GM23338 (cell line): Measurements from ENCODE around the gene AGAP1. TPM values are rescaled to one million over a fixed set of nuclear protein-coding genes. Genes with fewer than 3 reads are reported as not detected.

Experiments
- ATAC-seq: fragments of 200-7000 bp; cut with Tn5 transposase; 3 replicates; pipeline ENCODE4 v1.9.1; 2020
- DNase-seq: peaks from one replicate; pipeline ENCODE4 v3.0.0-alpha.2; 2015; ENCODE audit warnings: low spot score
- H2AFZ ChIP-seq: fragments of 200-600 bp; sonication (generic); 2 replicates; pipeline ENCODE4 v1.8.0; 2016; ENCODE audit warnings: antibody characterized with exemption, mild to moderate bottlenecking, moderate library complexity
- H3F3A ChIP-seq: fragments of 200-600 bp; sonication (generic); replicated peaks from 2 replicates; pipeline ENCODE4 v1.8.0; 2017; ENCODE audit warnings: antibody characterized with exemption, mixed run types, low read depth
- H3K27ac ChIP-seq: fragments of 200-600 bp; sonication (generic); 2 replicates; pipeline ENCODE4 v1.6.1; 2016; ENCODE audit warnings: low read depth
- H3K27me3 ChIP-seq: fragments of 200-600 bp; sonication (generic); 2 replicates; pipeline ENCODE4 v1.8.0; 2016; ENCODE audit warnings: mild to moderate bottlenecking, mixed run types, moderate library complexity; ENCODE audit not compliant: insufficient read depth
- H3K36me3 ChIP-seq: fragments of 200-600 bp; sonication (generic); 2 replicates; pipeline ENCODE4 v1.8.0; 2016; ENCODE audit warnings: mild to moderate bottlenecking; ENCODE audit not compliant: insufficient read depth
- H3K4me1 ChIP-seq: fragments of 200-600 bp; sonication (generic); 2 replicates; pipeline ENCODE4 v1.8.0; 2016; ENCODE audit warnings: mild to moderate bottlenecking, moderate library complexity; ENCODE audit not compliant: insufficient read depth
- H3K4me2 ChIP-seq: fragments of 200-600 bp; sonication (generic); 2 replicates; pipeline ENCODE4 v1.7.1; 2017; ENCODE audit warnings: mixed run types
- H3K4me3 ChIP-seq: fragments of 200-600 bp; sonication (generic); 2 replicates; pipeline ENCODE4 v1.6.1; 2016; ENCODE audit warnings: mixed run types
- H3K79me2 ChIP-seq: fragments of 200-600 bp; sonication (generic); replicated peaks from 2 replicates; pipeline ENCODE4 v1.8.0; 2017; ENCODE audit warnings: mild to moderate bottlenecking; ENCODE audit not compliant: insufficient read depth
- H3K9me2 ChIP-seq: fragments of 200-600 bp; sonication (generic); 2 replicates; pipeline ENCODE4 v1.8.0; 2017; ENCODE audit not compliant: insufficient read depth
- H4K20me1 ChIP-seq: fragments of 200-600 bp; sonication (generic); replicated peaks from 2 replicates; pipeline ENCODE4 v1.8.0; 2017; ENCODE audit warnings: mild to moderate bottlenecking; ENCODE audit not compliant: insufficient read depth
- H3K27ac Mint-ChIP-seq: 2 replicates; pipeline ENCODE4 v1.8.0; 2020; ENCODE audit warnings: inconsistent platforms, mild to moderate bottlenecking, moderate library complexity, mixed read lengths
- H3K27me3 Mint-ChIP-seq: 3 replicates; pipeline ENCODE4 v1.8.0; 2022; ENCODE audit warnings: low read depth, mild to moderate bottlenecking, moderate library complexity, mixed read lengths, inconsistent platforms; ENCODE audit not compliant: insufficient read depth, poor library complexity
- H3K36me3 Mint-ChIP-seq: 3 replicates; pipeline ENCODE4 v1.8.0; 2021; ENCODE audit warnings: low read depth, mild to moderate bottlenecking, inconsistent platforms, moderate library complexity, mixed read lengths
- H3K4me1 Mint-ChIP-seq: 3 replicates; pipeline ENCODE4 v1.8.0; 2020; ENCODE audit warnings: mild to moderate bottlenecking, inconsistent platforms, mixed read lengths
- H3K4me3 Mint-ChIP-seq: 3 replicates; pipeline ENCODE4 v1.8.0; 2021; ENCODE audit warnings: moderate library complexity, mild to moderate bottlenecking, inconsistent platforms, mixed read lengths
- H3K9me3 Mint-ChIP-seq: 3 replicates; pipeline ENCODE4 v1.8.0; 2020; ENCODE audit warnings: moderate library complexity, mild to moderate bottlenecking, inconsistent platforms, mixed read lengths
- ETS1 ChIP-seq: IDR thresholded peaks from 2 replicates; pipeline ENCODE4 v1.6.1; 2016; ENCODE audit warnings: antibody characterized with exemption
- EZH2phosphoT487 ChIP-seq: fragments of 200-600 bp; sonication (generic); IDR thresholded peaks from one replicate; pipeline ENCODE4 v1.8.1; 2018; ENCODE audit warnings: antibody characterized with exemption; ENCODE audit not compliant: unreplicated experiment
- JUNB ChIP-seq: IDR thresholded peaks from one replicate; pipeline ENCODE4 v1.6.1; 2016; ENCODE audit warnings: antibody characterized with exemption; ENCODE audit not compliant: unreplicated experiment
- POLR2AphosphoS5 ChIP-seq: IDR thresholded peaks from 2 replicates; pipeline ENCODE4 v1.6.1; 2016; ENCODE audit warnings: antibody characterized with exemption, low read depth
- ZNF114 ChIP-seq: fragments of 250-450 bp; sonication (Bioruptor Pico); IDR thresholded peaks from 2 replicates; pipeline ENCODE4 v1.5.0; 2020; ENCODE audit warnings: mild to moderate bottlenecking, moderate library complexity
- polyA plus RNA-seq: library from polyadenylated mRNA; unstranded; fragments of >200 nt; fragmentation: Nextera tagmentation; extraction: Ambion mirVana; gene quantifications from 2 replicates; pipeline ENCODE4 v1.2.1, GENCODE V29; 2016
- total RNA-seq: library from RNA; depleted of rRNA; stranded (reverse); fragments of >200 nt; shearing (Covaris generic); gene quantifications from 2 replicates; pipeline ENCODE4 v1.2.3, GENCODE V29; 2014
- TF ChIP-seq, protein P1 (sequence below): fragments of 250-450 bp; sonication (Bioruptor Pico); IDR thresholded peaks from 2 replicates; pipeline ENCODE4 v1.5.0; 2020; ENCODE audit warnings: mild to moderate bottlenecking, moderate library complexity

AGAP1 gene
- total and polyA plus RNA-seq, 2 experiments from 2014 or later: 13.3 to 27.9 TPM

DNA sequence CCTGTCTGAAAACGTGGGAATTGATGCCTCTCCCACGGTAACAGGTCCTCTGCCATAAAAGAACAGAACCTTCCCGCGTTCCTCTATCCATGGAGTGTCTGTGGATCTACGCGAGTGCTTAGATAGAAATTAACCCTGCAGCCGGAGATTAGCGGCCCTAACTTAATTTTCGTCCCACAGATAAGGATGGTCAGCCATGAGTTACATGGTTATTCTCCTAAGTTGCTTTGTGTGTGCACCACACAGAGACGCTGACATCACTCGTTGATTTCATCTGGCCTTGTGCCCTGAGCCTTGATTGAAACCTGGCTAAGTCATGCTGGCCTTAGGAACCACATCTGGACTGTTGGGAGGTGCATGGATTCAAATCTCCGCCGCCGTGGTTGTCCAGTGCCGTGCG, 542.2 kb downstream of the AGAP1 start (continued):
- TF ChIP-seq, protein P1, sequence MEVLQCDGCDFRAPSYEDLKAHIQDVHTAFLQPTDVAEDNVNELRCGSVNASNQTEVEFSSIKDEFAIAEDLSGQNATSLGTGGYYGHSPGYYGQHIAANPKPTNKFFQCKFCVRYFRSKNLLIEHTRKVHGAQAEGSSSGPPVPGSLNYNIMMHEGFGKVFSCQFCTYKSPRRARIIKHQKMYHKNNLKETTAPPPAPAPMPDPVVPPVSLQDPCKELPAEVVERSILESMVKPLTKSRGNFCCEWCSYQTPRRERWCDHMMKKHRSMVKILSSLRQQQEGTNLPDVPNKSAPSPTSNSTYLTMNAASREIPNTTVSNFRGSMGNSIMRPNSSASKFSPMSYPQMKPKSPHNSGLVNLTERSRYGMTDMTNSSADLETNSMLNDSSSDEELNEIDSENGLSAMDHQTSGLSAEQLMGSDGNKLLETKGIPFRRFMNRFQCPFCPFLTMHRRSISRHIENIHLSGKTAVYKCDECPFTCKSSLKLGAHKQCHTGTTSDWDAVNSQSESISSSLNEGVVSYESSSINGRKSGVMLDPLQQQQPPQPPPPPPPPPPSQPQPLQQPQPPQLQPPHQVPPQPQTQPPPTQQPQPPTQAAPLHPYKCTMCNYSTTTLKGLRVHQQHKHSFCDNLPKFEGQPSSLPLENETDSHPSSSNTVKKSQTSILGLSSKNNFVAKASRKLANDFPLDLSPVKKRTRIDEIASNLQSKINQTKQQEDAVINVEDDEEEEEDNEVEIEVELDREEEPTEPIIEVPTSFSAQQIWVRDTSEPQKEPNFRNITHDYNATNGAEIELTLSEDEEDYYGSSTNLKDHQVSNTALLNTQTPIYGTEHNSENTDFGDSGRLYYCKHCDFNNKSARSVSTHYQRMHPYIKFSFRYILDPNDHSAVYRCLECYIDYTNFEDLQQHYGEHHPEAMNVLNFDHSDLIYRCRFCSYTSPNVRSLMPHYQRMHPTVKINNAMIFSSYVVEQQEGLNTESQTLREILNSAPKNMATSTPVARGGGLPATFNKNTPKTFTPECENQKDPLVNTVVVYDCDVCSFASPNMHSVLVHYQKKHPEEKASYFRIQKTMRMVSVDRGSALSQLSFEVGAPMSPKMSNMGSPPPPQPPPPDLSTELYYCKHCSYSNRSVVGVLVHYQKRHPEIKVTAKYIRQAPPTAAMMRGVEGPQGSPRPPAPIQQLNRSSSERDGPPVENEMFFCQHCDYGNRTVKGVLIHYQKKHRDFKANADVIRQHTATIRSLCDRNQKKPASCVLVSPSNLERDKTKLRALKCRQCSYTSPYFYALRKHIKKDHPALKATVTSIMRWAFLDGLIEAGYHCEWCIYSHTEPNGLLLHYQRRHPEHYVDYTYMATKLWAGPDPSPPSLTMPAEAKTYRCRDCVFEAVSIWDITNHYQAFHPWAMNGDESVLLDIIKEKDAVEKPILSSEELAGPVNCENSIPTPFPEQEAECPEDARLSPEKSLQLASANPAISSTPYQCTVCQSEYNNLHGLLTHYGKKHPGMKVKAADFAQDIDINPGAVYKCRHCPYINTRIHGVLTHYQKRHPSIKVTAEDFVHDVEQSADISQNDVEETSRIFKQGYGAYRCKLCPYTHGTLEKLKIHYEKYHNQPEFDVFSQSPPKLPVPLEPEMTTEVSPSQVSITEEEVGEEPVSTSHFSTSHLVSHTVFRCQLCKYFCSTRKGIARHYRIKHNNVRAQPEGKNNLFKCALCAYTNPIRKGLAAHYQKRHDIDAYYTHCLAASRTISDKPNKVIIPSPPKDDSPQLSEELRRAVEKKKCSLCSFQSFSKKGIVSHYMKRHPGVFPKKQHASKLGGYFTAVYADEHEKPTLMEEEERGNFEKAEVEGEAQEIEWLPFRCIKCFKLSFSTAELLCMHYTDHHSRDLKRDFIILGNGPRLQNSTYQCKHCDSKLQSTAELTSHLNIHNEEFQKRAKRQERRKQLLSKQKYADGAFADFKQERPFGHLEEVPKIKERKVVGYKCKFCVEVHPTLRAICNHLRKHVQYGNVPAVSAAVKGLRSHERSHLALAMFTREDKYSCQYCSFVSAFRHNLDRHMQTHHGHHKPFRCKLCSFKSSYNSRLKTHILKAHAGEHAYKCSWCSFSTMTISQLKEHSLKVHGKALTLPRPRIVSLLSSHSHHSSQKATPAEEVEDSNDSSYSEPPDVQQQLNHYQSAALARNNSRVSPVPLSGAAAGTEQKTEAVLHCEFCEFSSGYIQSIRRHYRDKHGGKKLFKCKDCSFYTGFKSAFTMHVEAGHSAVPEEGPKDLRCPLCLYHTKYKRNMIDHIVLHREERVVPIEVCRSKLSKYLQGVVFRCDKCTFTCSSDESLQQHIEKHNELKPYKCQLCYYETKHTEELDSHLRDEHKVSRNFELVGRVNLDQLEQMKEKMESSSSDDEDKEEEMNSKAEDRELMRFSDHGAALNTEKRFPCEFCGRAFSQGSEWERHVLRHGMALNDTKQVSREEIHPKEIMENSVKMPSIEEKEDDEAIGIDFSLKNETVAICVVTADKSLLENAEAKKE (CRISPR knock-in tag): no peak
- TF ChIP-seq ZNF114 (CRISPR knock-in tag) (no peak), JUNB (no peak), EZH2phosphoT487 (no peak), ETS1 (no peak)

DNA sequence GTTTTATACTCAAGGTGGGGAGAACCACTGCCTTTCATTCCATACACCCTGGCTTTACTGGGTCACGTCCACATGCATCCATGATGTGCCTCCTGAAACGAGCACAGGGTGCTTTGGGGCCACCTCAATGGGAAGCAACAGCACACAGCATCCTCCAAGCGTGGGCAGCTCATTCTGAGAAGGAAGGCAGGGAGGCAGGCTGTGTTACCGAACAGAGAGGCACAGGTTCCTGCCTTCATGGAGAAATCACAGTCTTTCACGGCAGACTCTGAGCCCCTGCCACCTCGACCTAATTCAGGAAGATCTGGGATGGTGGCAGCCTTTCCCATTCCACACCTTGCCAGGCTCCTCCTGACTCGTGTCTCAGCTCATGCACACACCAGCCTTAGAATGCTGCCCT, 544.3 kb downstream of the AGAP1 start:
- Mint-ChIP-seq H3K27ac (no peak overlapping the region), H3K4me3 (no peak overlapping the region), H3K36me3 (no peaks in the 10 kb centered on the region; the same call in 2 of the 3 replicates), H3K9me3 (no peaks in the 10 kb centered on the region), H3K4me1 (peaks cover 26% of the 10 kb centered on the region), H3K27me3 (peaks cover 5% of the 10 kb centered on the region)
- ATAC-seq (no peak), DNase-seq (no peak)
- H3K79me2 ChIP-seq: no peaks in the 10 kb centered on the region
- H3K36me3 ChIP-seq: no peaks in the 10 kb centered on the region
- H3K4me1 ChIP-seq: peaks cover 11% of the 10 kb centered on the region
- no peaks in the 10 kb centered on the region for H3K27me3 ChIP-seq
- no peak overlapping the region for H3K4me2 ChIP-seq
- TF ChIP-seq JUNB: no peak
- no peak for TF ChIP-seq POLR2AphosphoS5
- H3F3A ChIP-seq: no peaks in the 10 kb centered on the region
- no peak overlapping the region for H3K27ac ChIP-seq
- no peak overlapping the region for H3K4me3 ChIP-seq
- no peaks in the 10 kb centered on the region for H4K20me1 ChIP-seq
- no peaks in the 10 kb centered on the region for H3K9me2 ChIP-seq
- no peak overlapping the region for H2AFZ ChIP-seq
